WTC11 (cell line): Measurements from ENCODE around the gene PEAR1. TPM values are rescaled to one million over a fixed set of nuclear protein-coding genes. Genes with fewer than 3 reads are reported as not detected.

Source experiments
- microRNA-seq: library from miRNA; unstranded; fragments of <30 nt; microRNA quantifications from one replicate; pipeline ENCODE4 v1.2.0, GENCODE V29; 2022; ENCODE audit warnings: borderline number of aligned reads
- total RNA-seq: library from RNA; stranded (reverse); gene quantifications from 3 replicates; pipeline ENCODE4 v1.2.3, GENCODE V29; 2021

The PEAR1 gene
- total RNA-seq, 1 experiment from 2014 or later: 1.6 TPM

Small RNA genes lying within 50 kb of the gene (microRNA-seq; reads per million reads assigned to microRNA genes)
- not detected for gene MIR765

Other genes with a start within 250 kb of the PEAR1 start
- 103 to 127 TPM (median 104 TPM) in 3 replicates for gene NES, start 216.3 kb upstream of the PEAR1 start, total RNA-seq
- gene CRABP2, start 188.1 kb upstream of the PEAR1 start, total RNA-seq: 135 to 195 TPM (median 186 TPM) in 3 replicates
- gene METTL25B, start 165.2 kb upstream of the PEAR1 start, total RNA-seq: 32.0 to 41.0 TPM (median 37.9 TPM) in 3 replicates
- gene ISG20L2, start 165.0 kb upstream of the PEAR1 start, total RNA-seq: 37.2 to 43.8 TPM (median 42.2 TPM) in 3 replicates
- gene MRPL24, start 152.6 kb upstream of the PEAR1 start, total RNA-seq: 35.1 to 37.4 TPM (median 35.2 TPM) in 3 replicates
- gene HDGF, start 142.0 kb upstream of the PEAR1 start, total RNA-seq: 301 to 339 TPM (median 318 TPM) in 3 replicates
- 97.4 to 98.5 TPM (median 98.0 TPM) in 3 replicates for gene PRCC, start 126.2 kb upstream of the PEAR1 start, total RNA-seq
- gene SH2D2A, start 76.9 kb upstream of the PEAR1 start, total RNA-seq: 4.9 to 6.9 TPM (median 6.6 TPM) in 3 replicates
- gene INSRR, start 34.6 kb upstream of the PEAR1 start, total RNA-seq: 0.05 to 0.11 TPM in 2 of 3 replicates, not detected in the other
- gene NTRK1, start 32.9 kb upstream of the PEAR1 start, total RNA-seq: 0.23 to 0.42 TPM (median 0.23 TPM) in 3 replicates
- gene LRRC71, start 26.9 kb downstream of the PEAR1 start, total RNA-seq: 0.18 to 0.30 TPM (median 0.22 TPM) in 3 replicates
- 31.8 to 38.1 TPM (median 32.8 TPM) in 3 replicates for gene ARHGEF11, start 152.0 kb downstream of the PEAR1 start, total RNA-seq
- gene ETV3L, start 206.1 kb downstream of the PEAR1 start, total RNA-seq: 0.13 to 0.30 TPM (median 0.25 TPM) in 3 replicates
- 21.3 to 26.0 TPM (median 22.1 TPM) in 3 replicates for gene ETV3, start 244.7 kb downstream of the PEAR1 start, total RNA-seq